Endothelial cell of umbilical vein (primary cell): ENCODE results near the gene ITSN2. TPM values are rescaled to one million over a fixed set of nuclear protein-coding genes. Genes with fewer than 3 reads are reported as not detected.

ENCODE experiments used
- BruUV-seq: library from RNA; stranded (reverse); fragments of 400-500 nt; replicated peaks from 2 replicates; lab custom pipeline; 2021; lab: Mats Ljungman, UMichigan
- CTCF ChIA-PET: fragments of 300-600, 350-600 bp; sonication (Branson Sonifier 250); formaldehyde crosslinking; loops from one replicate; lab custom pipeline; 2021; ENCODE audit warnings: antibody characterized with exemption, inconsistent platforms; lab: Charles Lee
- POLR2A ChIA-PET: fragments of 300-600, 350-600 bp; sonication (Branson Sonifier 250); formaldehyde crosslinking; loops from one replicate; lab custom pipeline; 2021; ENCODE audit warnings: antibody characterized with exemption, inconsistent platforms; lab: Charles Lee
- DNase-seq: peaks from one replicate; pipeline ENCODE4 v3.0.0-alpha.2; 2011; ENCODE audit warnings: low read depth, low spot score
- FAIRE-seq: peaks from 2 replicates; lab custom pipeline; 2011; peaks lifted over from hg19 to GRCh38; lab: Jason Lieb, UNC
- H2AFZ ChIP-seq: 2 replicates; pipeline ENCODE4 v1.6.0; 2012; ENCODE audit warnings: low read depth, low read length, control low read depth, inconsistent platforms
- H3K27ac ChIP-seq: 2 replicates; pipeline ENCODE4 v1.5.1; 2011; ENCODE audit warnings: low read depth, mild to moderate bottlenecking, control low read depth, low read length, moderate library complexity; ENCODE audit not compliant: insufficient read depth
- H3K27me3 ChIP-seq, 2 experiments: 2 replicates each; pipeline versions ENCODE4 v1.6.0 to v1.6.1; 2011; ENCODE audit warnings: low read length in 2 of 2, mixed read lengths in 1 of 2; ENCODE audit not compliant: control insufficient read depth in 2 of 2, insufficient read depth in 2 of 2
- H3K36me3 ChIP-seq, 2 experiments: 2 replicates in 1 of 2; 3 replicates in 1 of 2; pipeline ENCODE4 v1.5.1; 2011; ENCODE audit warnings: low read length in 2 of 2, mild to moderate bottlenecking in 1 of 2, moderate library complexity in 1 of 2; ENCODE audit not compliant: control insufficient read depth in 2 of 2, insufficient read depth in 2 of 2; ENCODE audit errors: extremely low read depth in 1 of 2
- H3K4me1 ChIP-seq: 3 replicates; pipeline ENCODE4 v1.5.1; 2011; ENCODE audit warnings: mild to moderate bottlenecking, low read length; ENCODE audit not compliant: control insufficient read depth, insufficient read depth; ENCODE audit errors: extremely low read depth
- H3K4me2 ChIP-seq: 2 replicates; pipeline ENCODE4 v1.6.1; 2011; ENCODE audit warnings: low read length, control low read depth, mixed read lengths; ENCODE audit not compliant: insufficient read depth
- H3K4me3 ChIP-seq, 3 experiments: fragments of 200-600 bp in 1 of 3; sonication (generic), shearing (Covaris generic) in 1 of 3; replicated peaks in 1 of 3; 2 replicates each; pipeline ENCODE4 v1.5.1; 2011 to 2016; ENCODE audit warnings: control low read depth in 3 of 3, low read length in 3 of 3, mild to moderate bottlenecking in 2 of 3, inconsistent platforms in 1 of 3, low read depth in 1 of 3, moderate library complexity in 1 of 3; ENCODE audit not compliant: insufficient read depth in 1 of 3
- H3K79me2 ChIP-seq: 2 replicates; pipeline ENCODE4 v1.6.0; 2012; ENCODE audit warnings: low read length, inconsistent platforms; ENCODE audit not compliant: control insufficient read depth, insufficient read depth
- H3K9ac ChIP-seq: replicated peaks from 2 replicates; pipeline ENCODE3; 2011; ENCODE audit warnings: low read length, control low read depth; ENCODE audit not compliant: insufficient read depth; ENCODE audit errors: extremely low read depth
- H3K9me1 ChIP-seq: replicated peaks from 3 replicates; pipeline ENCODE4 v1.6.0; 2011; ENCODE audit warnings: mild to moderate bottlenecking, low read length; ENCODE audit not compliant: control insufficient read depth, insufficient read depth; ENCODE audit errors: extremely low read depth
- H3K9me3 ChIP-seq: replicated peaks from 2 replicates; pipeline ENCODE4 v1.5.1; 2012; ENCODE audit warnings: low read length, inconsistent platforms; ENCODE audit not compliant: control insufficient read depth, insufficient read depth
- H4K20me1 ChIP-seq: replicated peaks from 2 replicates; pipeline ENCODE3; 2011; ENCODE audit warnings: mild to moderate bottlenecking, low read length; ENCODE audit not compliant: control insufficient read depth, insufficient read depth; ENCODE audit errors: extremely low read depth
- CTCF ChIP-seq, 2 donors: IDR thresholded peaks; 1 replicate in 1 of 2; 2 replicates in 1 of 2; pipeline ENCODE4 v1.5.1; 2011; ENCODE audit warnings: low read length in 2 of 2, mild to moderate bottlenecking in 2 of 2, moderate library complexity in 2 of 2, control low read depth in 1 of 2, inconsistent platforms in 1 of 2, low read depth in 1 of 2; ENCODE audit not compliant: insufficient read depth in 1 of 2; ENCODE audit errors: extremely low read depth in 1 of 2
- FOS ChIP-seq: IDR thresholded peaks from 2 replicates; pipeline ENCODE4 v1.6.1; 2011; ENCODE audit warnings: mild to moderate bottlenecking, low read length, moderate library complexity, borderline replicate concordance; ENCODE audit not compliant: insufficient read depth
- GATA2 ChIP-seq: IDR thresholded peaks from 2 replicates; pipeline ENCODE4 v1.7.0; 2011; ENCODE audit warnings: low read depth, mild to moderate bottlenecking, moderate library complexity, mixed read lengths, low read length; ENCODE audit not compliant: insufficient read length, insufficient read depth
- JUN ChIP-seq: IDR thresholded peaks from 2 replicates; pipeline ENCODE4 v1.6.1; 2011; ENCODE audit warnings: borderline replicate concordance, low read depth; ENCODE audit not compliant: insufficient read length, insufficient read depth
- MAX ChIP-seq: IDR thresholded peaks from 2 replicates; pipeline ENCODE4 v1.6.1; 2011; ENCODE audit not compliant: insufficient read depth, insufficient read length
- MYC ChIP-seq: IDR thresholded peaks from one replicate; pipeline ENCODE4 v1.6.1; 2011; ENCODE audit warnings: mild to moderate bottlenecking, low read depth, low read length
- POLR2A ChIP-seq: IDR thresholded peaks from 2 replicates; pipeline ENCODE4 v1.6.1; 2012; ENCODE audit warnings: low read depth, mild to moderate bottlenecking, control low read depth, low read length
- POLR2AphosphoS5 ChIP-seq: IDR thresholded peaks from 2 replicates; pipeline ENCODE4 v1.6.1; 2012; ENCODE audit warnings: low read depth, mild to moderate bottlenecking, control low read depth, low read length, moderate library complexity; ENCODE audit not compliant: insufficient read depth
- dilution Hi-C: fragments of 300-500 bp; cut with MboI; formaldehyde crosslinking; loops from one replicate; pipeline ENCODE4 v1.15.0; 2019; ENCODE audit warnings: low sequenced_read_pairs; ENCODE audit not compliant: extremely low pct_ligation_motif_present
- intact Hi-C: fragments of 100-400 bp; cut with micrococcal nuclease; formaldehyde crosslinking; loops from one replicate; pipeline ENCODE4 v1.10.0; 2022
- polyA plus RNA-seq, 4 experiments: library from polyadenylated mRNA; depleted of rRNA in 3 of 4; stranded (reverse) in 3 of 4; unstranded in 1 of 4; fragments of >200 nt; gene quantifications; 2 replicates each; pipeline versions ENCODE4 v1.2.1 to v1.2.3, GENCODE V29; 2011 to 2012; ENCODE audit warnings: missing spikeins in 1 of 4
- total RNA-seq: library from RNA; stranded (reverse); gene quantifications from 2 replicates; pipeline ENCODE4 v1.2.3, GENCODE V29; 2021

The ITSN2 gene
- total and polyA plus RNA-seq, 2 donors (not counting 3 experiments of a cell fraction or from before 2014, with no cell fraction given): 30.5 to 56.8 TPM

- H2AFZ ChIP-seq: no peak overlapping the region
- H3K27me3 ChIP-seq: no peaks in the 10 kb centered on the region
- peaks cover 21% of the 10 kb centered on the region for H3K4me1 ChIP-seq
- no peaks in the 10 kb centered on the region for H3K9me1 ChIP-seq
- CTCF ChIA-PET: interaction anchor here (1.0 kb wide), 1 partner anchor 10 kb away, joined by 4 read pairs; no protein-coding TSS in a partner anchor
- no peaks in the 10 kb centered on the region for H3K36me3 ChIP-seq
- TF ChIP-seq MYC: no peak
- TF ChIP-seq FOS: no peak
- no peak for TF ChIP-seq GATA2
- no peak for TF ChIP-seq POLR2A
- no peak for DNase-seq
- H3K27ac ChIP-seq: no peak overlapping the region
- H3K4me3 ChIP-seq: no peak overlapping the region
- H3K79me2 ChIP-seq: peaks cover 84% of the 10 kb centered on the region
- POLR2A ChIA-PET: no interaction called here
- dilution Hi-C loops (no loop called here), intact Hi-C loops (no loop called here)
- H3K9me3 ChIP-seq: no peaks in the 10 kb centered on the region
- no peak overlapping the region for H3K4me2 ChIP-seq
- peaks cover 2% of the 10 kb centered on the region for H4K20me1 ChIP-seq
- no peak for FAIRE-seq
- no peak overlapping the region for H3K9ac ChIP-seq
- BruUV-seq: no TSS peak
Observed at GRCh38 chr2:24353973-24354372, 6.4 kb downstream of the ITSN2 start.

- H2AFZ ChIP-seq: no peak overlapping the region
Observed at GRCh38 chr2:24353364-24353763, 7.0 kb downstream of the ITSN2 start.

More at GRCh38 chr2:24353364-24353763, 7.0 kb downstream of the ITSN2 start:
- Histone ChIP-seq H3K4me1 (peaks cover 17% of the 10 kb centered on the region), H3K79me2 (peaks cover 83% of the 10 kb centered on the region), H3K36me3 (no peaks in the 10 kb centered on the region), H4K20me1 (no peaks in the 10 kb centered on the region), H3K27me3 (no peaks in the 10 kb centered on the region), H3K4me3 (no peak overlapping the region), H3K27ac (no peak overlapping the region), H3K9me3 (no peaks in the 10 kb centered on the region), H3K4me2 (no peak overlapping the region), H3K9me1 (no peaks in the 10 kb centered on the region), H3K9ac (no peak overlapping the region)
- FAIRE-seq (no peak), DNase-seq (no peak)
- intact Hi-C loops: no loop called here
- no peak for TF ChIP-seq JUN
- no peak for TF ChIP-seq CTCF (IDR thresholded peaks at IDR 0.05; ENCODE audit: extremely low read depth in 1 of 2, insufficient read depth in 1 of 2, low read depth in 1 of 2, low read length in 2 of 2)
- TF ChIP-seq MAX: no peak
- no peak for TF ChIP-seq POLR2AphosphoS5
- ChIA-PET CTCF (no interaction called here), POLR2A (no interaction called here)
- no TSS peak for BruUV-seq
- dilution Hi-C loops: no loop called here
